MM.1S (cell line): ENCODE measurements around the gene COL4A5.

Experiments
- DNase-seq: peaks from one replicate; pipeline ENCODE4 v3.0.0-alpha.2; 2015
- H2AFZ ChIP-seq: fragments of 300-600 bp; sonication (generic); 2 replicates; pipeline ENCODE4 v1.6.0; 2016; ENCODE audit warnings: antibody characterized with exemption, low read length
- H3F3A ChIP-seq: fragments of 300-600 bp; sonication (generic); 2 replicates; pipeline ENCODE4 v1.6.1; 2016; ENCODE audit warnings: mild to moderate bottlenecking, antibody characterized with exemption, low read length, moderate library complexity, mixed read lengths; ENCODE audit not compliant: insufficient read depth
- H3K27ac ChIP-seq: fragments of 300-600 bp; sonication (generic); 2 replicates; pipeline ENCODE4 v1.5.1; 2016; ENCODE audit warnings: mild to moderate bottlenecking, low read length
- H3K27me3 ChIP-seq: fragments of 300-600 bp; sonication (generic); replicated peaks from 2 replicates; pipeline ENCODE4 v1.6.0; 2016; ENCODE audit warnings: low read length; ENCODE audit not compliant: insufficient read depth
- H3K36me3 ChIP-seq: fragments of 300-600 bp; sonication (generic); replicated peaks from 2 replicates; pipeline ENCODE4 v1.6.1; 2016; ENCODE audit warnings: mild to moderate bottlenecking, low read length, mixed read lengths; ENCODE audit not compliant: insufficient read depth
- H3K4me1 ChIP-seq: fragments of 300-600 bp; sonication (generic); 2 replicates; pipeline ENCODE4 v1.6.1; 2016; ENCODE audit warnings: low read length, mixed read lengths
- H3K4me2 ChIP-seq: fragments of 300-600 bp; sonication (generic); 2 replicates; pipeline ENCODE4 v1.6.0; 2016; ENCODE audit warnings: low read depth, low read length
- H3K4me3 ChIP-seq: fragments of 300-600 bp; sonication (generic); 2 replicates; pipeline ENCODE4 v1.5.1; 2016; ENCODE audit warnings: low read length, mixed read lengths
- H3K79me2 ChIP-seq: fragments of 300-600 bp; sonication (generic); 2 replicates; pipeline ENCODE4 v1.6.1; 2016; ENCODE audit warnings: mixed run types, low read length, mixed read lengths
- H3K9ac ChIP-seq: fragments of 300-600 bp; sonication (generic); 2 replicates; pipeline ENCODE4 v1.6.1; 2016; ENCODE audit warnings: low read length, mixed read lengths
- H3K9me2 ChIP-seq: fragments of 300-600 bp; sonication (generic); replicated peaks from 2 replicates; pipeline ENCODE4 v1.6.1; 2016; ENCODE audit warnings: mild to moderate bottlenecking, low read length, mixed read lengths; ENCODE audit not compliant: insufficient read depth
- H3K9me3 ChIP-seq: fragments of 300-600 bp; sonication (generic); replicated peaks from 2 replicates; pipeline ENCODE4 v1.6.1; 2016; ENCODE audit warnings: mild to moderate bottlenecking, low read length, mixed read lengths; ENCODE audit not compliant: insufficient read depth
- H4K20me1 ChIP-seq: fragments of 300-600 bp; sonication (generic); 2 replicates; pipeline ENCODE4 v1.6.1; 2016; ENCODE audit warnings: mild to moderate bottlenecking, low read length, moderate library complexity, mixed read lengths; ENCODE audit not compliant: insufficient read depth
- EZH2 ChIP-seq: fragments of 300-600 bp; sonication (generic); optimal IDR thresholded peaks from 2 replicates; pipeline ENCODE3; 2017; ENCODE audit warnings: low read depth, mild to moderate bottlenecking, antibody characterized with exemption, low read length, mixed read lengths
- EZH2phosphoT487 ChIP-seq: fragments of 300-600 bp; sonication (generic); IDR thresholded peaks from 2 replicates; pipeline ENCODE4 v1.6.1; 2018; ENCODE audit warnings: antibody characterized with exemption, low read length
- TF ChIP-seq, protein P1 (sequence below): fragments of 300-600 bp; sonication (generic); IDR thresholded peaks from 2 replicates; pipeline ENCODE4 v1.5.1; 2016; ENCODE audit warnings: antibody characterized with exemption, low read length, mixed read lengths

COL4A5 gene

DNA sequence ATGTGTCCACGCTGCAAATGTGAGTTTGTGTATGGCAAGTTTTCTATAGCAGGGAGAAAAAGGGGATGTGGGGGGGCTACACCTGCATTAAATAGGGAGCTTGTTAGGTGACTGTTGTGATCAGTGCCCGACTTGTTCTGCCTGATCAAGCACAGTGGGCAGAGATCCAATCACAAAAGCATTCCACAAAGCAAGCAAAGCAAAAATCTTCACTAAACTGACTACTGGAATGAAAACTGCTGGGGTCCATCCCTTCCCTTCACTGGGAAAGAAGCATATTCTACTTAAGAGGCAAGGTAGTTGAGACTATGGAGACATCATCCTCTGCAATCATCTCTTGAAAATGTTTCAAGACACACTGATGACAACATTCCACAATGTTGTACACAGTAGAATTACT lies 291.5 kb downstream of the COL4A5 start:
- H3K4me2 ChIP-seq: no peak overlapping the region
- H4K20me1 ChIP-seq: no peaks in the 10 kb centered on the region
- no peaks in the 10 kb centered on the region for H3K79me2 ChIP-seq
- no peak overlapping the region for H3K9ac ChIP-seq
- no peak overlapping the region for H3K27ac ChIP-seq
- no peaks in the 10 kb centered on the region for H3K4me1 ChIP-seq
- H3K36me3 ChIP-seq: no peaks in the 10 kb centered on the region
- H3K9me3 ChIP-seq: no peaks in the 10 kb centered on the region
- TF ChIP-seq EZH2phosphoT487: no peak
- no peak for TF ChIP-seq EZH2
- TF ChIP-seq, protein P1, sequence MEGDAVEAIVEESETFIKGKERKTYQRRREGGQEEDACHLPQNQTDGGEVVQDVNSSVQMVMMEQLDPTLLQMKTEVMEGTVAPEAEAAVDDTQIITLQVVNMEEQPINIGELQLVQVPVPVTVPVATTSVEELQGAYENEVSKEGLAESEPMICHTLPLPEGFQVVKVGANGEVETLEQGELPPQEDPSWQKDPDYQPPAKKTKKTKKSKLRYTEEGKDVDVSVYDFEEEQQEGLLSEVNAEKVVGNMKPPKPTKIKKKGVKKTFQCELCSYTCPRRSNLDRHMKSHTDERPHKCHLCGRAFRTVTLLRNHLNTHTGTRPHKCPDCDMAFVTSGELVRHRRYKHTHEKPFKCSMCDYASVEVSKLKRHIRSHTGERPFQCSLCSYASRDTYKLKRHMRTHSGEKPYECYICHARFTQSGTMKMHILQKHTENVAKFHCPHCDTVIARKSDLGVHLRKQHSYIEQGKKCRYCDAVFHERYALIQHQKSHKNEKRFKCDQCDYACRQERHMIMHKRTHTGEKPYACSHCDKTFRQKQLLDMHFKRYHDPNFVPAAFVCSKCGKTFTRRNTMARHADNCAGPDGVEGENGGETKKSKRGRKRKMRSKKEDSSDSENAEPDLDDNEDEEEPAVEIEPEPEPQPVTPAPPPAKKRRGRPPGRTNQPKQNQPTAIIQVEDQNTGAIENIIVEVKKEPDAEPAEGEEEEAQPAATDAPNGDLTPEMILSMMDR: no peak
- H3F3A ChIP-seq: no peaks in the 10 kb centered on the region
- H2AFZ ChIP-seq: no peak overlapping the region
- DNase-seq: no peak
- no peaks in the 10 kb centered on the region for H3K9me2 ChIP-seq
- no peak overlapping the region for H3K4me3 ChIP-seq
- H3K27me3 ChIP-seq: no peaks in the 10 kb centered on the region

DNA sequence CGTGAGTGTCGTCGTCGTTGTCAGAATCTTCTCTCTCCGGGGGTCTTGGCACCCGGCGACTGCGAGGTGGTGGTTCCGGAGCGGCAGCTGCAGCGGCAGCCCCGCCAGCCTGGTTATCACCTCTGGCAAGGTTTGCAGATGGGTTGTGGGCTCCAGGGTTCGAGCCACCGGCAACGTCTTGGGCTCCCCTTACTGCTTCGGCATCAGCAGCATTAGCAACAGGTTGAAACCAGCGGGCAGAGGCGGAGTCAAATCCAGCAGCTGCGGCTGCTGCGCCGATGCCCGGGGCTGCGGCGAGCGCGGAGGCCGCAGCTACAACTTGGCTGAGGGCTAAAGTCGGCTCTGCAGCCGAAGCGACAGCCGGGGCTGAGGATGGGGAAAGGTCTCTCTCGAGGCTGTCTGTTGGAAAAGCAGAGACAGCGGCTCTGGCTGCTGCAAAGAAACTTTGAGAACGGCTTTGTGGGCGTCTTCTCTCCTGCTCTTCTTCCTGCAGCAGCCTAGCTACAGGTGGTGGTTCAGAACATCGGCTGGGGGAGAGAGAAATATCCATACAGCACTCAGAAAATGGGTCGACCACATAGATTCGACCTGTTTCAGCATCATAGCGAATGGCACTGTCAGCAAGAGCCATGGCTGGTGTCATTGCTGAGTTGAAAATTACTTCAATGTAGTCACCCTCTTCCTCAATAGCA lies 293.1 kb downstream of the COL4A5 start:
- Histone ChIP-seq H3K27ac (no peak overlapping the region), H3K9me2 (no peaks in the 10 kb centered on the region), H4K20me1 (no peaks in the 10 kb centered on the region), H3K4me1 (no peaks in the 10 kb centered on the region), H3K9ac (no peak overlapping the region), H3K4me3 (no peak overlapping the region), H2AFZ (peak overlapping the region; percentile 21; the same call in 1 of the 2 replicates), H3F3A (no peaks in the 10 kb centered on the region), H3K4me2 (peak overlapping the region; percentile 40), H3K36me3 (no peaks in the 10 kb centered on the region), H3K79me2 (no peaks in the 10 kb centered on the region), H3K27me3 (no peaks in the 10 kb centered on the region), H3K9me3 (no peaks in the 10 kb centered on the region)
- DNase-seq: peak; percentile 34
- TF ChIP-seq, protein P1: no peak
- no peak for TF ChIP-seq EZH2
- TF ChIP-seq EZH2phosphoT487: no peak

DNA sequence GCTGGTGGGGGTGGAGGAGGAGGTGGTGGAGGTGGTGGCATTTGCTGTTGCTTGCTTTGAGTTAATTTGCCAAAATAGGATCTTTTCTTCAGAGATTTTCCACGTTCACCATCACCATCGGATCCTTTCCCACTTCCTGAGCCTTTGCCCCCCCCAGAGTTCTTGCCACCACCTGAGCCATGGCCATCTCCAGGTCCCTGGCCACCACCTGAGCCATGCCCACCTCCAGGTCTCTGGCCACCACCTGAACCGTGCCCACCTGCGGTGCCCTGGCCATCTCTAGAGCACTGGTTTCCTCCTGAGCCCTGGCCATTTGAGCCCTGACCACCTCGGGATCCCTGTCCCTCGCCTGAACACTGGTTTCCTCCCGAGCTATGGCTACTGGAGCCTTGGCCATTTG lies 294.8 kb downstream of the COL4A5 start:
- Histone ChIP-seq H3K27ac (no peak overlapping the region), H3K9me2 (no peaks in the 10 kb centered on the region), H2AFZ (no peak overlapping the region), H3K36me3 (no peaks in the 10 kb centered on the region), H4K20me1 (no peaks in the 10 kb centered on the region), H3K4me3 (no peak overlapping the region), H3K4me1 (no peaks in the 10 kb centered on the region), H3K9ac (no peak overlapping the region), H3K27me3 (no peaks in the 10 kb centered on the region), H3F3A (no peaks in the 10 kb centered on the region), H3K9me3 (no peaks in the 10 kb centered on the region), H3K79me2 (no peaks in the 10 kb centered on the region), H3K4me2 (no peak overlapping the region)
- TF ChIP-seq EZH2phosphoT487: no peak
- TF ChIP-seq EZH2: no peak
- no peak for DNase-seq

DNA sequence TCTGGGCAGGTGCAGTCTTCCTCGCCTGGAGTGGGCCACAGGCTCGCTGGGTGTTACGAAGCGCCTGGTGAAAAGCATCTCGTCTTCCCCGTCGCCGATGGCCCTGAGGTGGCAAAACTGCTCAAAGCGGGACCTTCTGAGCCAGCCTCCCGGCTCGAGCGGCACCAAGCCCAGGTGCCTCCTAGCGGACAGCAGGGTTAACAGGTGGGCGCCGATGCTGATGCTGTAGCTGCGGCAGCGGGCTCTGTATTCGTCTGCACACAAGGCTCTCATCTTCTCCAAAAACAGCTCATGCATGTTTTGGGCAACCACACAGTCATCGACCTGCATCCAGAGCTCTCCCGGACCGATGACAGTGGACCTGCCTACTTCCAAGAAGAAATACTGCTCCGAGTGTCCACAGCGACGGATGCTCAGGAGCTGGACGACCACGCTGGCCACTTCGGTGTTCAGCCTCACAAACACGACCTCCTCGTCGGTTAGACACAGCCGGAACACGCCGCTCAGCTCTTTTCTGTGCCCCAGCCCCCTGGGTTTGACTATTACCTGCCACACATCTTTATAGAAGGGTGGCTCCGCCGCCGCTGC lies 295.5 kb downstream of the COL4A5 start:
- no peak overlapping the region for H3K9ac ChIP-seq
- no peaks in the 10 kb centered on the region for H4K20me1 ChIP-seq
- H3K9me2 ChIP-seq: no peaks in the 10 kb centered on the region
- no peaks in the 10 kb centered on the region for H3F3A ChIP-seq
- DNase-seq: no peak
- no peaks in the 10 kb centered on the region for H3K36me3 ChIP-seq
- no peaks in the 10 kb centered on the region for H3K4me1 ChIP-seq
- H3K4me3 ChIP-seq: no peak overlapping the region
- H3K79me2 ChIP-seq: no peaks in the 10 kb centered on the region
- TF ChIP-seq, protein P1: no peak
- TF ChIP-seq EZH2phosphoT487 (no peak), EZH2 (no peak)
- no peak overlapping the region for H3K4me2 ChIP-seq
- no peak overlapping the region for H3K27ac ChIP-seq
- H3K9me3 ChIP-seq: no peaks in the 10 kb centered on the region
- no peak overlapping the region for H2AFZ ChIP-seq
- H3K27me3 ChIP-seq: no peaks in the 10 kb centered on the region
